ENCODE results near the gene ADCYAP1R1. TPM values are rescaled to one million over a fixed set of nuclear protein-coding genes. Genes with fewer than 3 reads are reported as not detected.

ADCYAP1R1 gene
- total and polyA plus RNA-seq, 2 of the 8 experiments (the other 6 are each of a cell fraction or from before 2014, with no cell fraction given): 14.4 to 14.6 TPM

DNA sequence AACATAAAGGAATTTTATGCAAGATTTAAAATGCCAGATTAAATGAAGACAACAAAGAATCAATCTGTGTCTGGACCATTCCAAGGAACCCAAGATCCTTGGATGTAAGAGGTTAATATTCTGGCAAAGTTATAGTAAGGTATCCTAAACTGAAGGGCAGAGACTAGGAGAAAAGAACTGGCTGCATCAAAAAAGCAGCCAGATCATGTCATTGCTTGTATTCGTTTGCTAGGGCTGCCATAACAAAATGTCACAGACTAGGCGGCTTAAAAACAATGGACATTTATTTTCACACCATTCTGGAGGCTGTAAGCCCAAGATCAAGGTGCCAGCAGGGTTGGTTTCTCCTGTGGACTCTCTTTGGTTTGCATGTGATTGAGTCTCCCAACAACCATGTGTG, 99.7 kb downstream of the ADCYAP1R1 start (continued):
- TF ChIP-seq, protein P1, sequence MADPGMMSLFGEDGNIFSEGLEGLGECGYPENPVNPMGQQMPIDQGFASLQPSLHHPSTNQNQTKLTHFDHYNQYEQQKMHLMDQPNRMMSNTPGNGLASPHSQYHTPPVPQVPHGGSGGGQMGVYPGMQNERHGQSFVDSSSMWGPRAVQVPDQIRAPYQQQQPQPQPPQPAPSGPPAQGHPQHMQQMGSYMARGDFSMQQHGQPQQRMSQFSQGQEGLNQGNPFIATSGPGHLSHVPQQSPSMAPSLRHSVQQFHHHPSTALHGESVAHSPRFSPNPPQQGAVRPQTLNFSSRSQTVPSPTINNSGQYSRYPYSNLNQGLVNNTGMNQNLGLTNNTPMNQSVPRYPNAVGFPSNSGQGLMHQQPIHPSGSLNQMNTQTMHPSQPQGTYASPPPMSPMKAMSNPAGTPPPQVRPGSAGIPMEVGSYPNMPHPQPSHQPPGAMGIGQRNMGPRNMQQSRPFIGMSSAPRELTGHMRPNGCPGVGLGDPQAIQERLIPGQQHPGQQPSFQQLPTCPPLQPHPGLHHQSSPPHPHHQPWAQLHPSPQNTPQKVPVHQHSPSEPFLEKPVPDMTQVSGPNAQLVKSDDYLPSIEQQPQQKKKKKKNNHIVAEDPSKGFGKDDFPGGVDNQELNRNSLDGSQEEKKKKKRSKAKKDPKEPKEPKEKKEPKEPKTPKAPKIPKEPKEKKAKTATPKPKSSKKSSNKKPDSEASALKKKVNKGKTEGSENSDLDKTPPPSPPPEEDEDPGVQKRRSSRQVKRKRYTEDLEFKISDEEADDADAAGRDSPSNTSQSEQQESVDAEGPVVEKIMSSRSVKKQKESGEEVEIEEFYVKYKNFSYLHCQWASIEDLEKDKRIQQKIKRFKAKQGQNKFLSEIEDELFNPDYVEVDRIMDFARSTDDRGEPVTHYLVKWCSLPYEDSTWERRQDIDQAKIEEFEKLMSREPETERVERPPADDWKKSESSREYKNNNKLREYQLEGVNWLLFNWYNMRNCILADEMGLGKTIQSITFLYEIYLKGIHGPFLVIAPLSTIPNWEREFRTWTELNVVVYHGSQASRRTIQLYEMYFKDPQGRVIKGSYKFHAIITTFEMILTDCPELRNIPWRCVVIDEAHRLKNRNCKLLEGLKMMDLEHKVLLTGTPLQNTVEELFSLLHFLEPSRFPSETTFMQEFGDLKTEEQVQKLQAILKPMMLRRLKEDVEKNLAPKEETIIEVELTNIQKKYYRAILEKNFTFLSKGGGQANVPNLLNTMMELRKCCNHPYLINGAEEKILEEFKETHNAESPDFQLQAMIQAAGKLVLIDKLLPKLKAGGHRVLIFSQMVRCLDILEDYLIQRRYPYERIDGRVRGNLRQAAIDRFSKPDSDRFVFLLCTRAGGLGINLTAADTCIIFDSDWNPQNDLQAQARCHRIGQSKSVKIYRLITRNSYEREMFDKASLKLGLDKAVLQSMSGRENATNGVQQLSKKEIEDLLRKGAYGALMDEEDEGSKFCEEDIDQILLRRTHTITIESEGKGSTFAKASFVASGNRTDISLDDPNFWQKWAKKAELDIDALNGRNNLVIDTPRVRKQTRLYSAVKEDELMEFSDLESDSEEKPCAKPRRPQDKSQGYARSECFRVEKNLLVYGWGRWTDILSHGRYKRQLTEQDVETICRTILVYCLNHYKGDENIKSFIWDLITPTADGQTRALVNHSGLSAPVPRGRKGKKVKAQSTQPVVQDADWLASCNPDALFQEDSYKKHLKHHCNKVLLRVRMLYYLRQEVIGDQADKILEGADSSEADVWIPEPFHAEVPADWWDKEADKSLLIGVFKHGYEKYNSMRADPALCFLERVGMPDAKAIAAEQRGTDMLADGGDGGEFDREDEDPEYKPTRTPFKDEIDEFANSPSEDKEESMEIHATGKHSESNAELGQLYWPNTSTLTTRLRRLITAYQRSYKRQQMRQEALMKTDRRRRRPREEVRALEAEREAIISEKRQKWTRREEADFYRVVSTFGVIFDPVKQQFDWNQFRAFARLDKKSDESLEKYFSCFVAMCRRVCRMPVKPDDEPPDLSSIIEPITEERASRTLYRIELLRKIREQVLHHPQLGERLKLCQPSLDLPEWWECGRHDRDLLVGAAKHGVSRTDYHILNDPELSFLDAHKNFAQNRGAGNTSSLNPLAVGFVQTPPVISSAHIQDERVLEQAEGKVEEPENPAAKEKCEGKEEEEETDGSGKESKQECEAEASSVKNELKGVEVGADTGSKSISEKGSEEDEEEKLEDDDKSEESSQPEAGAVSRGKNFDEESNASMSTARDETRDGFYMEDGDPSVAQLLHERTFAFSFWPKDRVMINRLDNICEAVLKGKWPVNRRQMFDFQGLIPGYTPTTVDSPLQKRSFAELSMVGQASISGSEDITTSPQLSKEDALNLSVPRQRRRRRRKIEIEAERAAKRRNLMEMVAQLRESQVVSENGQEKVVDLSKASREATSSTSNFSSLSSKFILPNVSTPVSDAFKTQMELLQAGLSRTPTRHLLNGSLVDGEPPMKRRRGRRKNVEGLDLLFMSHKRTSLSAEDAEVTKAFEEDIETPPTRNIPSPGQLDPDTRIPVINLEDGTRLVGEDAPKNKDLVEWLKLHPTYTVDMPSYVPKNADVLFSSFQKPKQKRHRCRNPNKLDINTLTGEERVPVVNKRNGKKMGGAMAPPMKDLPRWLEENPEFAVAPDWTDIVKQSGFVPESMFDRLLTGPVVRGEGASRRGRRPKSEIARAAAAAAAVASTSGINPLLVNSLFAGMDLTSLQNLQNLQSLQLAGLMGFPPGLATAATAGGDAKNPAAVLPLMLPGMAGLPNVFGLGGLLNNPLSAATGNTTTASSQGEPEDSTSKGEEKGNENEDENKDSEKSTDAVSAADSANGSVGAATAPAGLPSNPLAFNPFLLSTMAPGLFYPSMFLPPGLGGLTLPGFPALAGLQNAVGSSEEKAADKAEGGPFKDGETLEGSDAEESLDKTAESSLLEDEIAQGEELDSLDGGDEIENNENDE (IDR thresholded peaks at IDR 0.05; ENCODE audit: insufficient replicate concordance, low read length): no peak
- TF ChIP-seq SAP30 (IDR thresholded peaks at IDR 0.05; ENCODE audit: insufficient read depth, insufficient replicate concordance, low read length) (no peak), HDAC2 (IDR thresholded peaks at IDR 0.05; ENCODE audit: borderline replicate concordance in 1 of 2, low read depth in 2 of 2, low read length in 2 of 2) (no peak)
